SH-SY5Y (cell line): ENCODE results near the gene TNFAIP3.

Experiments used
- GATA2 ChIP-seq: IDR thresholded peaks from 2 replicates; pipeline ENCODE4 v1.6.1; 2011; ENCODE audit warnings: mild to moderate bottlenecking, low read depth, low read length
- GATA3 ChIP-seq: IDR thresholded peaks from 2 replicates; pipeline ENCODE4 v1.6.1; 2011; ENCODE audit warnings: low read depth, mild to moderate bottlenecking, low read length, moderate library complexity

DNA sequence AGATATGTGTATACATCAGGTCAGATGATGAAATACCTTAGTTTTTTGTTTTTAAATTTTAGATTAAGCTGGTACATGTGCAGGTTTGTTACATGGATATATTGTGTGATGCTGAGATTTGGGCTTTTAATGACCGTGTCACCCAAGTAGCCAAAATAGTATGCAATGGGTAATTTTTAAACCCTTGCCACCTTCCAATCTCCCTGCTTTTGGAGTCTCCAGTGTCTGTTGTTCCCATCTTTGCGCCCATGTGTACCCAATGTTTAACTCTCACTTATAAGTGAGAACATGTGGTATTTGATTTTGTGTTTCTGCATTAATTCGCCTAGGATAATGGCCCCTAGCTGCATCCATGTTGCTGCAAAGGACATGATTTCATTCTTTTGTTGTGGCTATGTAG lies 45.8 kb downstream of the TNFAIP3 start:
- TF ChIP-seq GATA2, result no peak
- TF ChIP-seq GATA3, result no peak
